Measurements from ENCODE around the gene AKR7A2.

Gene AKR7A2

GRCh38 chr1:19342894-19343616, 31.1 kb upstream of the AKR7A2 start:
- DNase-seq = no peak

GRCh38 chr1:19342062-19342750, 30.3 kb upstream of the AKR7A2 start:
- DNase-seq = no peak

- peak; percentile 77 for DNase-seq
Measured at GRCh38 chr1:19341201-19342061, 29.5 kb upstream of the AKR7A2 start.

- DNase-seq = no peak
Measured at GRCh38 chr1:19340387-19340937, 28.5 kb upstream of the AKR7A2 start.

- no peak for DNase-seq
Measured at GRCh38 chr1:19339214-19339861, 27.4 kb upstream of the AKR7A2 start.

- DNase-seq = no peak
Measured at GRCh38 chr1:19338323-19338762, 26.4 kb upstream of the AKR7A2 start.

GRCh38 chr1:19337289-19337688, 25.3 kb upstream of the AKR7A2 start:
- DNase-seq = no peak

- DNase-seq = no peak
Measured at GRCh38 chr1:19336543-19336942, 24.6 kb upstream of the AKR7A2 start.

GRCh38 chr1:19333587-19334354, 21.8 kb upstream of the AKR7A2 start:
- DNase-seq = no peak

- DNase-seq = no peak
Measured at GRCh38 chr1:19332832-19333231, 20.9 kb upstream of the AKR7A2 start.

GRCh38 chr1:19331262-19331878, 19.4 kb upstream of the AKR7A2 start:
- no peak for DNase-seq

GRCh38 chr1:19330449-19331135, 18.6 kb upstream of the AKR7A2 start:
- no peak for DNase-seq

- DNase-seq = no peak
Measured at GRCh38 chr1:19329611-19330010, 17.7 kb upstream of the AKR7A2 start.

- no peak for DNase-seq
Measured at GRCh38 chr1:19329188-19329587, 17.2 kb upstream of the AKR7A2 start.

- no peak for DNase-seq
Measured at GRCh38 chr1:19328486-19328885, 16.5 kb upstream of the AKR7A2 start.

- DNase-seq = no peak
Measured at GRCh38 chr1:19327736-19328135, 15.8 kb upstream of the AKR7A2 start.

- DNase-seq = no peak
Measured at GRCh38 chr1:19327301-19327700, 15.4 kb upstream of the AKR7A2 start.

GRCh38 chr1:19326748-19327065, 14.8 kb upstream of the AKR7A2 start:
- no peak for DNase-seq

GRCh38 chr1:19325958-19326747, 14.2 kb upstream of the AKR7A2 start:
- DNase-seq = no peak

GRCh38 chr1:19325368-19325957, 13.5 kb upstream of the AKR7A2 start:
- no peak for DNase-seq
